Measurements from ENCODE around the gene ELAVL3. TPM values are rescaled to one million over a fixed set of nuclear protein-coding genes. Genes with fewer than 3 reads are reported as not detected.

The ELAVL3 gene
- total and polyA plus RNA-seq, 12 donors = 0.11 to 5.4 (median 1.2) TPM; not detected in 3

DNA sequence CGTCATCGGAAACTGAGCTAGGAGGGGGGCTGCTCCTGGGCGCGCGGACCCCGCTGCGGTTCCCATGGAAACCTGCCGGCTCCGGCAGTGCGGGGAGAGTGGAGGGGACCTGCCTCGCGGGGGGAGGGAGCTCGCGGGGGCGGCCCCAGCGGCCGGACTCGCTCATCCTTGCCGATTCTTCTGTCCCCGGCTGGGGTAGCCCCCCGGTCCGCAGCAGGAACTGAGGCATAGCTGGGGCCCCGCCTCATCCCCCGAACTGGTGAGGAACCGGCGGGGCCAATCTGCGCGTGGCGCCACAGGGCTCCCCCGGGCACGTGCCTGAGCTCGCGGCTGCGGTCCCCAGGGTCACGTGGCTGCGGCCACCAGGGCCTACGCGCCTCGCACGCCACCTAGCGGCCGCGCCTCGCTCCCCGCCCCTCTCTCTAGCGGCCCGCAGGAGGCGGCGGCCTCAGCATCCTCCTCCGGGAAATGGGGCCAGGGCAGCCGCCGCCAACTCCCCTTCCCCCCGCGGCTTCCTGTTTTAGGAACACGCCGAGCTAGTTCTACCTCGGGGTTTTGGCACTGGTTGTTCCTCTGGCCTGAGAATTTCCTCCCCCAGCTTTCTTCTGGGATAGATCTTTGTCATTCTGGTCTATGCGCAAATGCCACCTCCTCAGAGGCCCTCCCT, 1.7 kb upstream of the ELAVL3 start:
- no peak for TF ChIP-seq POLR2A (IDR thresholded peaks at IDR 0.05)
- TF ChIP-seq, protein P1, sequence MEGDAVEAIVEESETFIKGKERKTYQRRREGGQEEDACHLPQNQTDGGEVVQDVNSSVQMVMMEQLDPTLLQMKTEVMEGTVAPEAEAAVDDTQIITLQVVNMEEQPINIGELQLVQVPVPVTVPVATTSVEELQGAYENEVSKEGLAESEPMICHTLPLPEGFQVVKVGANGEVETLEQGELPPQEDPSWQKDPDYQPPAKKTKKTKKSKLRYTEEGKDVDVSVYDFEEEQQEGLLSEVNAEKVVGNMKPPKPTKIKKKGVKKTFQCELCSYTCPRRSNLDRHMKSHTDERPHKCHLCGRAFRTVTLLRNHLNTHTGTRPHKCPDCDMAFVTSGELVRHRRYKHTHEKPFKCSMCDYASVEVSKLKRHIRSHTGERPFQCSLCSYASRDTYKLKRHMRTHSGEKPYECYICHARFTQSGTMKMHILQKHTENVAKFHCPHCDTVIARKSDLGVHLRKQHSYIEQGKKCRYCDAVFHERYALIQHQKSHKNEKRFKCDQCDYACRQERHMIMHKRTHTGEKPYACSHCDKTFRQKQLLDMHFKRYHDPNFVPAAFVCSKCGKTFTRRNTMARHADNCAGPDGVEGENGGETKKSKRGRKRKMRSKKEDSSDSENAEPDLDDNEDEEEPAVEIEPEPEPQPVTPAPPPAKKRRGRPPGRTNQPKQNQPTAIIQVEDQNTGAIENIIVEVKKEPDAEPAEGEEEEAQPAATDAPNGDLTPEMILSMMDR (IDR thresholded peaks at IDR 0.05) = peak; percentile 75 to 99 (median 92)
- DNase-seq = peak; percentile 79 to 91 (median 85)
- 1 to 8% (median 3%) methylated on average over 4 to 58 of the region's 58 CpGs for WGBS, 4 donors
- intact Hi-C loops (cut with DNase I) = loop anchor here in 1 of 2 donors (5.0 kb wide), 1 partner anchor 100 kb away; the partner anchor contains the start of gene EPOR
- no peaks in the 10 kb centered on the region for H3K9me3 ChIP-seq (replicated peaks in 1 of 3)
- peaks cover 16% of the 10 kb centered on the region for H3K27me3 ChIP-seq
- H3K4me1 ChIP-seq (replicated peaks in 1 of 2) = peaks cover 8 to 31% of the 10 kb centered on the region in 2 donors
- peak overlapping the region in 1 of 4 donors; percentile 35 for H3K4me3 ChIP-seq
- peak overlapping the region in 2 of 5 donors; percentile 2 to 39 for H3K27ac ChIP-seq
- H3K36me3 ChIP-seq (replicated peaks in 1 of 2) = no peaks in the 10 kb centered on the region

DNA sequence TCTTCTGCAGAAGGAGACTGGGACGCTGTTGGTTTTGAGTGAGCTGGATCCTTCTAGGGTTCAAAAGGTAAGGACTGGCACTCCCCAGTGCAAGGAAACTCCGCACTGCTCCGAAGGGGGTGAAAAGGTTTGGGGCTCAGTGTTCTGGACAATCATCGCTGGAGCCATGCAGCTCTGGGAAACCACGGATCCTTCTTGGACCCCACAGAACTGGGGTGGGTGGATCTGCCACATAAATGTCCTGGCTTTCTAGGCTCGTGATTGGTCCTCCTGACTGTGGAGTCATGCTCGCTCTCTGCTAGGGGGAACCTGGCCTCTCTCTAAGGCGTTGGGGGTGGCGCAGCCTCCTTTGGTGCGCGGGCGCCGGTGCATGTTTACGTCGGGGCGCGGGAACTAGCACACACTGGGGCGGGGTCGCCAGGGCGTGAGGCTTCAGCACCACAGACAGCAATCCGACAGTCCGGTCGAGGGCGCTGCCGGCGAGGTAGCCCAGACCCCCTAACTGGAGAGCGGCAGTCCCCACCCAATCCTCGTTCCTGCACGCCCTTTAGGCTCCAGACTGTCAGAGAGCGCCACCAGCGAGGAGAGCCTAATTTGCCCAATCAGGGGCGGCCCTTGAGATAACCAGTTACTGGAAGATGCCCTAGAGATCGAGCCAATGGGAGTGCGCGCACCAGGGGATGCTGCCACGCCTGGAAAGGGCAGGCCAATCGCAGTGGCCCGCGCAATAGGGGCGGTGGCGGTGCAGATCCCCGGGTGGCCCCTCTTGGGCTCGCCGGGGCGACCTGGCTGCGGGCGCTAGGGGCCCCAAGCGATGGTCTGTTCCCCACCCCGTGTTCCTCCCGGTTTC, 913 bp upstream of the ELAVL3 start:
- intact Hi-C loops (cut with DNase I) = loop anchor here in 1 of 2 donors (5.0 kb wide), 1 partner anchor 99 kb away; the partner anchor contains the start of gene EPOR
- TF ChIP-seq, protein P1 (IDR thresholded peaks at IDR 0.05) = no peak
- no peaks in the 10 kb centered on the region for H3K36me3 ChIP-seq (replicated peaks in 1 of 2)
- peak overlapping the region in 1 of 5 donors; percentile 39 for H3K27ac ChIP-seq
- peaks cover 16% of the 10 kb centered on the region for H3K27me3 ChIP-seq
- DNase-seq = peak; percentile 63 to 93 (median 82)
- WGBS, 4 donors = 4 to 27% (median 12%) methylated on average over 4 to 50 of the region's 50 CpGs
- H3K4me3 ChIP-seq = peak overlapping the region in 1 of 4 donors; percentile 35
- H3K9me3 ChIP-seq (replicated peaks in 1 of 3) = no peaks in the 10 kb centered on the region
- peaks cover 8 to 31% of the 10 kb centered on the region in 2 donors for H3K4me1 ChIP-seq (replicated peaks in 1 of 2)

DNA sequence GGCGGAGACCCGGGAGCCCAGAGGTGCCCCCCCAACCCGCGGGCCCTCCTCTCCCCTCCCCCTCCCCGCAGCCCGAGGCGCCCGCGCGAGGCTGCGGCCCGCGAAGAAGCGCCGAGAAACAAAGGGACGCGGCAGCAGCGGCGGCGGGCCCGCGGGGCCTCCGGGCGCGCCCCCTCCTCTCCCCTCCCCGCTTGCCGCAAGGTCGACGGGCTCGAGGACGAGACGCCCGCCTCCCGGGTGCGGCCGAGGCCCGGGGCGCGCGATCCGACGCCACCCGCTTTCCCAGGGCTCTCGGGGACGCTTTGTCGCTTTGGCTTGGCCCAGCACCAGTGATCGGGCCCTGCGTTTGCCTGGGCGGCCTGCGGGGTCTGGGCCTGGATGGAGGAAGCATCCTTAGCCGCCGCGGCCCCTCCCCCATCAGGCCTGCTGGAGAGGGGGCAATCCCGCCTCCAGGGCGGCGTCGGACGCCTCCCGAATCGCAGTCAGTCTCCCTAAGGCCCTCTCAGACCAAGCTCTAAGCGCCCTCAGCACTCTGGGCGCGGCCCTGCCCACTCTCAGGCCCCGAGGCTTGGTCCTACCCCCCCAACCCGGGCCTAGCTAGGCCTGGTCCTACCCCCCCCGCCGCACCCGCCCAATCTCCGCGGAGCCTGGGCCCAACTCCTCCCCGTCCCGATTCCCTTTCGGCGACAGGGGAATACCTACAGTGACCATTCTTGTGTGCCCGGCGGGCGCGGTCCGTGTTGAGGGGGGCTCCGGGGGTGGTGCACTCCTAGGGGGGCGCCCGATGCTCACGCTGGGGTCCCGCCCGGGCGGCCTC, 740 bp downstream of the ELAVL3 start:
- Histone ChIP-seq H3K4me1 (replicated peaks in 1 of 2) (peaks cover 8 to 31% of the 10 kb centered on the region in 2 donors), H3K27ac (no peak overlapping the region), H3K4me3 (peak overlapping the region in 1 of 4 donors; percentile 28), H3K27me3 (peaks cover 16% of the 10 kb centered on the region), H3K9me3 (replicated peaks in 1 of 3) (no peaks in the 10 kb centered on the region), H3K36me3 (replicated peaks in 1 of 2) (no peaks in the 10 kb centered on the region)
- no peak for DNase-seq
- intact Hi-C loops (cut with DNase I) = loop anchor here in 1 of 2 donors (5.0 kb wide), 1 partner anchor 98 kb away; the partner anchor contains the start of gene EPOR
- WGBS, 4 donors = 6 to 25% (median 8%) methylated on average over 2 to 73 of the region's 86 CpGs
- TF ChIP-seq, protein P1 (IDR thresholded peaks at IDR 0.05) = no peak
- TF ChIP-seq POLR2A (IDR thresholded peaks at IDR 0.05) = no peak

Measured in adrenal gland (tissue), 12 donors.